IMR-90 (cell line): ENCODE data around the gene PAQR7. TPM values are rescaled to one million over a fixed set of nuclear protein-coding genes. Genes with fewer than 3 reads are reported as not detected.

Source experiments
- ATAC-seq: fragments of 200-7000 bp; cut with Tn5 transposase; 2 replicates; pipeline ENCODE4 v1.9.1; 2020; ENCODE audit warnings: low read depth, mild to moderate bottlenecking, moderate library complexity
- BruUV-seq: library from RNA; stranded (reverse); fragments of 400-500 nt; replicated peaks from 2 replicates; lab custom pipeline; 2021; lab: Mats Ljungman, UMichigan
- CTCF ChIA-PET: fragments of 300-600 bp; formaldehyde crosslinking; extraction: SDS; loops from one replicate; lab custom pipeline; 2021; ENCODE audit warnings: antibody characterized with exemption; lab: Yijun Ruan, JAX
- POLR2A ChIA-PET: fragments of 300-600 bp; sonication (Branson Sonifier 250); formaldehyde crosslinking; loops from one replicate; lab custom pipeline; 2022; ENCODE audit warnings: antibody characterized with exemption; ENCODE audit not compliant: unreplicated experiment; lab: Charles Lee
- DNase-seq: peaks from one replicate; pipeline ENCODE4 v3.0.0; 2013
- H2AFZ ChIP-seq: replicated peaks from 2 replicates; pipeline ENCODE3; 2013; ENCODE audit warnings: low read length, mild to moderate bottlenecking; ENCODE audit not compliant: poor library complexity
- H2AK5ac ChIP-seq: 2 replicates; pipeline ENCODE4 v1.6.1; 2013; ENCODE audit warnings: low read depth, low read length, inconsistent platforms
- H2AK9ac ChIP-seq: replicated peaks from 2 replicates; pipeline ENCODE3; 2013; ENCODE audit warnings: mild to moderate bottlenecking, low read depth, low read length, moderate library complexity; ENCODE audit not compliant: poor library complexity
- H2BK120ac ChIP-seq: 2 replicates; pipeline ENCODE4 v1.6.1; 2013; ENCODE audit warnings: low read depth, low read length, inconsistent platforms
- H2BK15ac ChIP-seq: 3 replicates; pipeline ENCODE4 v1.6.1; 2013; ENCODE audit warnings: low read depth, low read length, inconsistent platforms
- H2BK20ac ChIP-seq: 2 replicates; pipeline ENCODE4 v1.6.1; 2013; ENCODE audit warnings: low read depth, mild to moderate bottlenecking, inconsistent platforms, low read length, moderate library complexity
- H2BK5ac ChIP-seq: 2 replicates; pipeline ENCODE4 v1.6.1; 2013; ENCODE audit warnings: mild to moderate bottlenecking, low read depth, low read length, inconsistent platforms; ENCODE audit not compliant: poor library complexity, severe bottlenecking
- H3K14ac ChIP-seq: replicated peaks from 2 replicates; pipeline ENCODE4 v1.6.1; 2013; ENCODE audit warnings: low read depth, low read length, inconsistent platforms
- H3K18ac ChIP-seq: 2 replicates; pipeline ENCODE4 v1.6.1; 2013; ENCODE audit warnings: low read depth, low read length, control low read depth
- H3K23ac ChIP-seq: 2 replicates; pipeline ENCODE4 v1.6.1; 2013; ENCODE audit warnings: low read depth, low read length, inconsistent platforms
- H3K27ac ChIP-seq: 2 replicates; pipeline ENCODE4 v1.5.1; 2013; ENCODE audit warnings: mild to moderate bottlenecking, control low read depth, low read length; ENCODE audit not compliant: insufficient read depth
- H3K27me3 ChIP-seq: 2 replicates; pipeline ENCODE4 v1.6.1; 2013; ENCODE audit warnings: low read length; ENCODE audit not compliant: control insufficient read depth, insufficient read depth
- H3K36me3 ChIP-seq: 2 replicates; pipeline ENCODE4 v1.6.1; 2013; ENCODE audit warnings: low read length, mixed read lengths; ENCODE audit not compliant: control insufficient read depth, insufficient read depth
- H3K4ac ChIP-seq: 2 replicates; pipeline ENCODE4 v1.6.1; 2013; ENCODE audit warnings: low read depth, low read length, inconsistent platforms
- H3K4me1 ChIP-seq: 2 replicates; pipeline ENCODE4 v1.6.1; 2013; ENCODE audit warnings: low read length, mixed read lengths; ENCODE audit not compliant: control insufficient read depth, insufficient read depth
- H3K4me2 ChIP-seq: 2 replicates; pipeline ENCODE4 v1.6.1; 2013; ENCODE audit warnings: low read depth, mild to moderate bottlenecking, control low read depth, low read length, moderate library complexity
- H3K4me3 ChIP-seq: 2 replicates; pipeline ENCODE4 v1.5.1; 2013; ENCODE audit warnings: low read depth, mild to moderate bottlenecking, control low read depth, low read length, moderate library complexity; ENCODE audit not compliant: insufficient read depth
- H3K56ac ChIP-seq: 2 replicates; pipeline ENCODE4 v1.6.1; 2013; ENCODE audit warnings: low read length, inconsistent platforms; ENCODE audit not compliant: insufficient read depth; ENCODE audit errors: extremely low read depth
- H3K79me1 ChIP-seq, 2 experiments: 2 replicates each; pipeline ENCODE4 v1.6.1; 2013; ENCODE audit warnings: low read length in 2 of 2, inconsistent platforms in 1 of 2, low read depth in 1 of 2
- H3K9ac ChIP-seq: 2 replicates; pipeline ENCODE4 v1.6.1; 2013; ENCODE audit warnings: low read depth, low read length, control low read depth
- H3K9me1 ChIP-seq: 2 replicates; pipeline ENCODE4 v1.6.1; 2013; ENCODE audit warnings: low read length, inconsistent platforms; ENCODE audit not compliant: insufficient read depth
- H3K9me3 ChIP-seq: 2 replicates; pipeline ENCODE4 v1.6.1; 2013; ENCODE audit warnings: low read length; ENCODE audit not compliant: control insufficient read depth, insufficient read depth
- H4K20me1 ChIP-seq: 2 replicates; pipeline ENCODE4 v1.6.1; 2013; ENCODE audit warnings: low read length, inconsistent platforms; ENCODE audit not compliant: insufficient read depth
- H4K5ac ChIP-seq: 2 replicates; pipeline ENCODE4 v1.6.1; 2013; ENCODE audit warnings: mild to moderate bottlenecking, low read depth, low read length, control low read depth
- H4K8ac ChIP-seq, 2 experiments: 2 replicates each; pipeline ENCODE4 v1.6.1; 2013; ENCODE audit warnings: low read depth in 2 of 2, low read length in 2 of 2, control low read depth in 1 of 2, inconsistent platforms in 1 of 2
- H4K91ac ChIP-seq: 2 replicates; pipeline ENCODE4 v1.6.1; 2013; ENCODE audit warnings: low read depth, low read length, inconsistent platforms; ENCODE audit not compliant: insufficient read depth
- BHLHE40 ChIP-seq: fragments of 150-350 bp; IDR thresholded peaks from 2 replicates; pipeline ENCODE4 v1.6.1; 2016; ENCODE audit warnings: mild to moderate bottlenecking, low read depth, low read length
- MAFK ChIP-seq: IDR thresholded peaks from 2 replicates; pipeline ENCODE4 v1.6.1; 2012; ENCODE audit warnings: low read depth, low read length, improper control_type of control experiment
- POLR2A ChIP-seq: IDR thresholded peaks from 2 replicates; pipeline ENCODE4 v1.6.1; 2012; ENCODE audit warnings: mild to moderate bottlenecking, low read depth, low read length
- WGBS, 2 experiments: methylation state at CpG; one replicate each; pipeline versions ENCODE4 v1.1.5 to v1.1.7; 2013; ENCODE audit warnings: missing lambda C conversion rate in 2 of 2; ENCODE audit not compliant: insufficient read length in 1 of 2; ENCODE audit errors: extremely low coverage in 2 of 2; 5-methylcytosine and 5-hydroxymethylcytosine counted together
- dilution Hi-C: fragments of 300-500 bp; cut with HindIII; formaldehyde crosslinking; loops from one replicate; pipeline ENCODE4 v1.14.3; 2018; ENCODE audit warnings: low sequenced_read_pairs; ENCODE audit not compliant: unreplicated experiment
- in situ Hi-C: fragments of 300-500 bp; cut with MboI; formaldehyde crosslinking; loops from 3 replicates; pipeline ENCODE4 v1.14.3; 2019; ENCODE audit warnings: low sequenced_read_pairs, inconsistent platforms, mixed read lengths
- intact Hi-C: fragments of 100-400 bp; cut with micrococcal nuclease; formaldehyde crosslinking; loops from 2 replicates; pipeline ENCODE4 v1.10.0; 2022
- polyA plus RNA-seq, 3 experiments: library from polyadenylated mRNA; depleted of rRNA; stranded (reverse); fragments of >200 nt; gene quantifications; 2 replicates each; pipeline ENCODE4 v1.2.3, GENCODE V29; 2012; ENCODE audit warnings: low replicate concordance in 1 of 3
- total RNA-seq: library from RNA; depleted of rRNA; stranded (reverse); fragments of >200 nt; gene quantifications from 2 replicates; pipeline ENCODE4 v1.2.3, GENCODE V29; 2012

PAQR7 gene
- total and polyA plus RNA-seq, 2 of the 4 experiments (the other 2 are of a cell fraction) = 9.0 to 12.9 TPM

GRCh38 chr1:25877155-25877554 is 1.6 kb upstream of the PAQR7 start:
- Histone ChIP-seq H3K14ac (no peak overlapping the region), H2BK15ac (no peak overlapping the region), H3K36me3 (no peaks in the 10 kb centered on the region), H3K23ac (no peak overlapping the region), H4K91ac (no peak overlapping the region), H3K9ac (no peak overlapping the region), H3K9me1 (peaks cover 5% of the 10 kb centered on the region; the same call in 1 of the 2 replicates), H2BK5ac (no peak overlapping the region), H3K4ac (no peak overlapping the region), H3K18ac (no peak overlapping the region), H4K8ac (no peak overlapping the region), H2BK120ac (no peak overlapping the region), H3K27ac (no peak overlapping the region), H4K5ac (no peak overlapping the region), H3K4me2 (no peak overlapping the region), H2BK20ac (no peak overlapping the region), H3K79me1 (peaks cover 24 to 27% of the 10 kb centered on the region in 2 experiments), H2AFZ (no peak overlapping the region), H3K56ac (no peak overlapping the region), H2AK5ac (no peak overlapping the region), H3K4me3 (no peak overlapping the region), H3K4me1 (peaks cover 14% of the 10 kb centered on the region), H2AK9ac (no peak overlapping the region), H3K27me3 (no peaks in the 10 kb centered on the region), H3K9me3 (no peaks in the 10 kb centered on the region), H4K20me1 (no peaks in the 10 kb centered on the region)
- ChIA-PET CTCF (no interaction called here), POLR2A (no interaction called here)
- TF ChIP-seq POLR2A (no peak), MAFK (no peak), BHLHE40 (no peak)
- in situ Hi-C loops = no loop called here
- DNase-seq = no peak
- ATAC-seq = no peak
- dilution Hi-C loops = no loop called here
- intact Hi-C loops = no loop called here
- BruUV-seq = no TSS peak
- WGBS, 2 experiments = no CpG with 5 or more reads among the region's 2 CpGs
